Measurements from ENCODE around the gene SIRT7. TPM values are rescaled to one million over a fixed set of nuclear protein-coding genes. Genes with fewer than 3 reads are reported as not detected.

SIRT7 gene
- total RNA-seq, 4 donors from 2014 or later = 7.5 to 22.0 (median 15.5) TPM

DNA sequence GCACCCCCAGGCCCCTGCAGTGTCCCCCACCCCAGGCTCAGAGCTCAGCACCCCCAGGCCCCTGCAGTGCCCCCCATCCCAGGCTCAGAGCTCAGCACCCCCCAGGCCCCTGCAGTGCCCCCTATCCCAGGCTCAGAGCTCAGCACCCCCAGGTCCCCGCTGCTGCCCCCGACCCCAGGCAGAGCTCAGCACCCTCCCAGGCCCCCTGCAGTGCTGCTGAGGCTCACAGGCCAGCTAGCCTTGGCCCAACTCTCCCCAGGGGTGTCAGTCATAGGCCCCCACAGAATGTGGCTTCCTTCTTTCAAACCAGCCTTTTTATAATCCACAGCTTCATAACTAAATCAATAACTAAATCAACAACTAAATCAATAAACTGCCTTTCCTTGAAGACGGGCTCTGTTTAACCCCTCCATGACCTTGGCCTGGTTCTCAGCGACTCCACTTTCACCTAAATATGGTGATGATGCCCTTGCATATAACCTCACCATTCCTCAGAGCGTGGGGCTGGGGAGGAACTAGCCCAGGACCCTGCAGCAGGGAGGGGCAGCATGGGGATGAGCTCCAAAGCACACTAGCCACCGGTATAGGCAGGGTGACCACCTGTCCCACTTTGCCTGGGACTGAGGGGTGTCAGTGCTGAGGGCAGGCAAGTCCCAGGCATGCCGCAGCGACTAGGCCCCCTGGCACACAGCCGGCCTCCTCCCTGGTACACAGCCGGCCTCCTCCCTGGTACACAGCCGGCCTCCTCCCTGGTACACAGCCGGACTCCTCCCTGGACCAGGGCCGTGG, 38.0 kb upstream of the SIRT7 start:
- TF ChIP-seq, protein P1, sequence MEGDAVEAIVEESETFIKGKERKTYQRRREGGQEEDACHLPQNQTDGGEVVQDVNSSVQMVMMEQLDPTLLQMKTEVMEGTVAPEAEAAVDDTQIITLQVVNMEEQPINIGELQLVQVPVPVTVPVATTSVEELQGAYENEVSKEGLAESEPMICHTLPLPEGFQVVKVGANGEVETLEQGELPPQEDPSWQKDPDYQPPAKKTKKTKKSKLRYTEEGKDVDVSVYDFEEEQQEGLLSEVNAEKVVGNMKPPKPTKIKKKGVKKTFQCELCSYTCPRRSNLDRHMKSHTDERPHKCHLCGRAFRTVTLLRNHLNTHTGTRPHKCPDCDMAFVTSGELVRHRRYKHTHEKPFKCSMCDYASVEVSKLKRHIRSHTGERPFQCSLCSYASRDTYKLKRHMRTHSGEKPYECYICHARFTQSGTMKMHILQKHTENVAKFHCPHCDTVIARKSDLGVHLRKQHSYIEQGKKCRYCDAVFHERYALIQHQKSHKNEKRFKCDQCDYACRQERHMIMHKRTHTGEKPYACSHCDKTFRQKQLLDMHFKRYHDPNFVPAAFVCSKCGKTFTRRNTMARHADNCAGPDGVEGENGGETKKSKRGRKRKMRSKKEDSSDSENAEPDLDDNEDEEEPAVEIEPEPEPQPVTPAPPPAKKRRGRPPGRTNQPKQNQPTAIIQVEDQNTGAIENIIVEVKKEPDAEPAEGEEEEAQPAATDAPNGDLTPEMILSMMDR (IDR thresholded peaks at IDR 0.05; ENCODE audit: low read depth) = no peak

DNA sequence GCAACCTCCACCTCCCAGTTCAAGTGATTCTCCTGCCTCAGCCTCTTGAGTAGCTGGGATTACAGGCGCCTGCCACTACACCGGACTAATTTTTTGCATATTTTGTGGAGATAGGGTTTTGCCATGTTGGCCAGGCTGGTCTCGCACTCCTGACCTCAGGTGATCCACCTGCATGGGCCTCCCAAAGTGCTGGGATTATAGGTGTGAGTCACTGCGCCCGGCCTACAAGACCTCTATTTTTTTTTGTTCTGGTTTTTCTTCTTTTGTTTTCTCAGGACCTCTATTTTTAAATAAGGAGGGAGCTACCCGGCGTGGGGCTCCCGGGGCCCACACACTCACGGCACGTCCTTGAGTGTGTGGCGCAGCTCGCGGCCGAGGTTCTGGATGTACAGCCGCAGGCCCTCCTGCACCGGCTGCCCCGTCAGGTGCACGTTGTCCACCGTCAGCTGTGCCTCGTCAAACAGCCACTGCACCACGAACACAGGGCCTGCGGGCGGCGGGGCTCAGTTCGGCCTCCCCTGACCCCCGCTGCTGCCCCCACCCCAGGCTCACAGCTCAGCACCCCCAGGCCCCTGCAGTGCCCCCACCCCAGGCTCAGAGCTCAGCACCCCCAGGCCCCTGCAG, 37.2 kb upstream of the SIRT7 start:
- TF ChIP-seq, protein P1 (IDR thresholded peaks at IDR 0.05; ENCODE audit: low read depth) = no peak

DNA sequence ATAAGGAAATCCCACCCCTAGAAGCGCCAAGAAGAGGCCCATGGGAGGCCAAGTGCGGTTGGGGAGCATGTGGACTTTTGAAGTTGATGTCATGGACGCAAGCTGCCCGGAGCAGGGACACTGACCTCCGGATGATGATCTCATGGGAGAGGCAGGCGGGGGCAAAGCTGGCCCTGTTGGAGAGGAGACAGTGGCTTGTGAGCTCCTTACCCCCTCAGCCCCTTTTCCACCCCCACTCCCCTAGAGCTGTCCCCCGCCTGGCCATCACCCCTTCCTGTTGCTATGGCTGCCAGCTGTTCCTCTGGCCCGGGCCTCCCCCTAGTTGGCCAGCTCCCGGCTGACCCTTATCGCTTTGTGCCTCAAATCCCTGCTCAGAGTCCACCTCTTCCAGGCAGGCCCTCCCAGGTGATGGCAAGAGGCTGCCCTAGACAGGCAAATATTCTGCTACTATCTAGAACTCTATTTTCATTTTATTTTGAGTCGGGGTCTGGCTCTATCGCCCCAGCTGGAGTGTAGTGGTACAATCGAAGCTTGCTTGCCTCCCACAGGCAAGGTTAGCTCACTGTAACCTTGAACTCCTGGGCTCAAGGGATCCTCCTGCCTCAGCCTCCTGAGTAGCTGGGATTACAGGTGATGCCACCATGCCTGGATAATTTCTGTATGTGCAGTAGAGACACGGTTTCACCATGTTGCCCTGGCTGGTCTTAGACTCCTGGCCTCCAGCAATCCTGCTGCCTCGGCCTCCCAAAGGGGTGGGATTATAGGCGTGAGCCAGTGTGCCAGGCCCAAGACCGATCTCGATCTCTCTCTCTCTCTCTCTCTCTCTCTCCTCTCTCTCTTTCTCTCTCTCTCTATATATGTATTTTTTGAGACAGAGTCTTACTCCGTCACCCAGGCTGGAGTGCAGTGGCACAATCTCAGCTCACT, 36.4 kb upstream of the SIRT7 start:
- TF ChIP-seq, protein P1 (IDR thresholded peaks at IDR 0.05; ENCODE audit: low read depth) = no peak

DNA sequence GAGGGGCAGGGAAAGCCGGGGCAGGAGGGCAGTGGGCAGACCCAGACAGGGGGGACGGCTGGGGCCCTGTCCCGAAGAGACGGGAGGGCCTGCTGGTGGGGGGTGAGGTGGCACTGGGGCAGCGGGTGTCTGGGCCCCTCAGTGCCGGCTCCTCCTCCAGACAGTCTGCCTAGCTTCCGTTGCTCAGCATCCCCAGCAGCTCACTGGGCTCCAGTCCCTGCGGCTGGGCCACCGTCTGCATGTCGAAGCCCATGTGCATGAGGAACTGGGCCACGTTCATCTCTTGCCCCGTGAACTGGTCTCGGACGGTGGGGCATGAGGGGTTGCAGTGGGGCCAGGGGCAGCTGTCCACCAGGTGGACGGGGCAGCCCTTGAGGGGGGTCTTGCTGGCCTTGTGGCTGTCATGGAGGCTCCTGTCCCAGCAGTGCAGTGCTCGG, 34.8 kb upstream of the SIRT7 start:
- TF ChIP-seq, protein P1 (IDR thresholded peaks at IDR 0.05; ENCODE audit: low read depth) = no peak

DNA sequence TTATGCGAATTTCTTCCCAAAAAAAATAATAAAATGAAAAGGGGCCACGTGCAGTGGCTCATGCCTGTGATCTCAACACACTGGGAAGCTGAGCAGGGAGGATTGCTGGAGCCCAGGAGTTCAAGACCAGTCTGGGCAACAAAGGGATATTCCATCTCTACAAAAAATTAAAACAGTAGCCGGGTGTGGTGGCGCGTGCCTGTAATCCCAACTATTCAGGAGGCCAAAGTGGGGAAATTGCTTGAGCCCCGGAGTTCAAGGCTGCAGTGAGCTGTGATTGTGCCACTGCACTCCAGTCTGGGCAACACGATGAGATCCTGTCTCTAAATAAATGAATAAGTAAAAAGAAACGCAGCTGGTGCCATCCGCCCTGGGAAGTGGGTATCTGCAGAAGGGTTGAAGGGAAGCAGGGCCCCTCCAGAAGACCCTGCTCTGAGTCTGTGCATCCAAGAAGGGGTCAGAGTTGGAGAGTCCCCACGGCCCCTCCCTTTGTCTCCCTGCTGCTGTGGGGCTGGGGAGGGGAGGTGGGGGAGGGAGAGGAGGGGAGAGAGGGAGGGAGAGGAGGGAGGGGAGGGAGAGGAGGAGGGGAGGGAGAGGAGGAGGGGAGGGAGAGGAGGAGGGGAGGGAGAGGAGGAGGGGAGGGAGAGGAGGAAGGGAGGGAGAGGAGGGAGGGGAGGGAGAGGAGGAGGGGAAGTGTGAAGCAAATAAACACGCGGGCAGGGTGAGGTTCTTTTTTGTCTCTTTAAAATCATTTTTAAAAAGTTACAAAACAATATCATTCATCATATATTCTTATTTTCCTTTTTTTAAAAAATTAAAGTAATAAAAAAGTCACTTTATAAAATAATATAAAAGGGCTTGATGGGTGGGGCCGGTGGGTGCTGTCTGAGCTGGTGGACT, 34.1 kb upstream of the SIRT7 start:
- TF ChIP-seq, protein P1 (IDR thresholded peaks at IDR 0.05; ENCODE audit: low read depth) = no peak

DNA sequence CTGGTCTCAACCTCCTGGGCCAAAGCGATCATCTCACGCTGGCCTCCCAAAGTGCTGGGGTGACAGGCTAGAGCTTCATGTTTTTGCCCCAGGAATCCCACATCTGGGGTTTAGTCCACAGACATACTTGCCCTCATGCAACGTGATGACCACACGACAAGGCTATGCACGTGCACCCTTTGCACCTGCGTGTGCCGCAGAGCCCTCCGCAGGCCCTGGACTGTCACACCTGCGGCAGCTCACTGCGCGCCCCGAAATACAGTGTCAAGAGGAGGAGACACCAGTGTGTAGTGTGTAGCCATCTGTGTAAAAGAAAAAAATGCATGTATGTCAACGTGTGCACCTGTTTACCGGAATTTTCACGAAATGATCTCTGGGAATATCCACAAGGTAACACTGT, 32.5 kb upstream of the SIRT7 start:
- TF ChIP-seq, protein P1 (IDR thresholded peaks at IDR 0.05; ENCODE audit: low read depth) = no peak
